GM12891 (cell line): Measurements from ENCODE around the gene HARBI1.

Experiments used
- DNase-seq: peaks from one replicate; pipeline ENCODE4 v3.0.0; 2011; ENCODE audit warnings: low spot score; ENCODE audit not compliant: insufficient read length
- FAIRE-seq: peaks from 2 replicates; lab custom pipeline; 2011; peaks lifted over from hg19 to GRCh38; lab: Jason Lieb, UNC
- PAX5 ChIP-seq: IDR thresholded peaks from 2 replicates; pipeline ENCODE4 v1.6.1; 2011; ENCODE audit warnings: low read length, moderate library complexity, mild to moderate bottlenecking; ENCODE audit not compliant: insufficient read depth, severe bottlenecking
- POLR2A ChIP-seq: IDR thresholded peaks from 2 replicates; pipeline ENCODE4 v1.6.1; 2011; ENCODE audit warnings: low read depth, low read length, control low read depth
- POLR2AphosphoS5 ChIP-seq: IDR thresholded peaks from 2 replicates; pipeline ENCODE4 v1.6.1; 2011; ENCODE audit warnings: low read depth, low read length, control low read depth
- POU2F2 ChIP-seq: IDR thresholded peaks from 2 replicates; pipeline ENCODE4 v1.6.1; 2011; ENCODE audit warnings: low read depth, mild to moderate bottlenecking, control low read depth, low read length, moderate library complexity
- SPI1 ChIP-seq: IDR thresholded peaks from 2 replicates; pipeline ENCODE4 v1.6.1; 2011; ENCODE audit warnings: low read depth, low read length, control low read depth
- TAF1 ChIP-seq: IDR thresholded peaks from 2 replicates; pipeline ENCODE4 v1.6.1; 2011; ENCODE audit warnings: low read depth, low read length, control low read depth

Gene HARBI1

DNA sequence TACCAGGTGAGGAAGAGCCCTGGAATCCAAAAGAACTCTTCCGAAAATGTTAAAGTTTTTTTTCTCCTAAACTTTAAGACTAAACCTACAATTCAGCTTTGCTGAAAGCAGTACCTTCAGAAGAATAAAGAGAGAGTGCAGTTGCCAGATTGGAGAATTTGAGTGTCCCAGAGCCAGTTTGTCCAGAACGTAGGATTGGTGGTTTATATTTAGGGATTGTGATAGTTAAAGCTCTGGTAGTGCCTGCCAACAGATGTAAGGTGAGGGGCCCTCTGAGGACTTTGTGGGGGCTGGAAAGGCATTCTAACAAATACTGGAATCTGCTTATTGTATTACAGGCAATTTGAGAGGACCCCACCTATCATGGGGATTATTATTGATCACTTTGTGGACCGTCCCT is 40.2 kb upstream of the HARBI1 start:
- TF ChIP-seq POU2F2 (no peak), POLR2A (no peak), PAX5 (no peak), SPI1 (no peak), TAF1 (no peak), POLR2AphosphoS5 (no peak)
- FAIRE-seq (no peak), DNase-seq (no peak)

DNA sequence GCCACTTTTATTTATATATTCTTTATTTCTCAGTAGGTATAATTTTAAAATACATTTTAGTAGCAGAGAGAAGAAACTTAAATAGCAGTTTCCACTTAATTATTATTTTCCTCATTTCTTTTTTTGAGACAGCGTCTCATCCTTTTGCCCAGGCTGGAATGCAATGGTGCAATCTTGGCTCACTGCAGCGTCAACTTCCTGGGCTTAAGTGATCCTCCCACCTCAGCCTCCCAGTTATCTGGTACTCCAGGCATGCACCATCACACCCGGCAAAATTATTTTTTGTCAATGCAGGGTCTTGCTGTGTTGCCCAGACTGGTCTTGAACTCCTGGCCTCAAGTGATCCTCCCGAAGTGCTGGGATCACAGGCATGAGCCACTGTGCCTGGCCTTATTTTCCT is 38.6 kb upstream of the HARBI1 start:
- FAIRE-seq (no peak), DNase-seq (no peak)
- no peak for TF ChIP-seq POLR2A
- no peak for TF ChIP-seq PAX5
- TF ChIP-seq POU2F2, result no peak
- TF ChIP-seq SPI1, result no peak
- TF ChIP-seq POLR2AphosphoS5, result no peak
- no peak for TF ChIP-seq TAF1

GRCh38 chr11:46649180-46649738 is 32.2 kb upstream of the HARBI1 start:
- no peak for FAIRE-seq
- no peak for DNase-seq
- no peak for TF ChIP-seq POLR2AphosphoS5
- TF ChIP-seq POLR2A, result no peak
- TF ChIP-seq POU2F2, result no peak
- no peak for TF ChIP-seq SPI1
- TF ChIP-seq PAX5, result no peak
- no peak for TF ChIP-seq TAF1

DNA sequence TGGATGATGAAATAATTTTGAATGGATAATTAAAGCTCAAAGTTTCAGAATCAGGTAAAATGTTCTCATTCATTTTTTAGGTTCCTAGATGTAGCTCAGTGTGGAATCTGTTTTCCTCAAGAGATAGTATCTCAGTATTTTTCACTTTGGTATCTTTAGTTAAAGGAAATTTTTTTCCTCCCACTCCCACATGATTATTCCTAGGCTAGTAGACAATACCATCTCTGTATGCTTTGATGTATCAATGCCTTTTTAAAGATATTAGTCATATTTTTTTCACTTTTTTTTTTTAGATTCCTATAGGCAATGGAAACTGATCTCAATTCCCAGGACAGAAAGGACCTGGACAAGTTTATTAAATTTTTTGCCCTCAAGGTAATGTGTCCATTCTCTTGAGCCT is 27.0 kb upstream of the HARBI1 start:
- DNase-seq, result no peak
- FAIRE-seq, result no peak
- no peak for TF ChIP-seq PAX5
- no peak for TF ChIP-seq SPI1
- TF ChIP-seq TAF1, result no peak
- no peak for TF ChIP-seq POLR2A
- no peak for TF ChIP-seq POLR2AphosphoS5
- TF ChIP-seq POU2F2, result no peak

DNA sequence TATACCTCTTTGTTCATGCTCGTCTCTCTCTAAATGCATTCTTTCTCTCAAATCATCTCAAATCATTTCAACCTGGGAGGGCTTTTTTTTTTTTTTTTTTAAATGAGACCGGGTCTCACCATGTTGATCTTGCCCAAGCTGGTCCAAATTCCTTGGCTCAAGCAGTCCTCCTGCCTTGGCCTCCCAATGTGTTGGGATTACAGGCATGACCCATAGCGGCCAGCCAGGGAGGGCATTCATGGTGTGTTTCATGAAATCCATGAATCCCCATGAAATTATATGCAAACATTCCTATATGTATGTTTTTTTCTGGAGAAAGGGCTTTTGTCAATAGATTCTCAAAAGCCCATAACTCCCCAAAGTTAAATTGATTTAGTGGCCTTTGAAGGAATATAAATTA is 26.5 kb upstream of the HARBI1 start:
- FAIRE-seq (no peak), DNase-seq (no peak)
- TF ChIP-seq SPI1 (no peak), POLR2AphosphoS5 (no peak), POU2F2 (no peak), TAF1 (no peak)

DNA sequence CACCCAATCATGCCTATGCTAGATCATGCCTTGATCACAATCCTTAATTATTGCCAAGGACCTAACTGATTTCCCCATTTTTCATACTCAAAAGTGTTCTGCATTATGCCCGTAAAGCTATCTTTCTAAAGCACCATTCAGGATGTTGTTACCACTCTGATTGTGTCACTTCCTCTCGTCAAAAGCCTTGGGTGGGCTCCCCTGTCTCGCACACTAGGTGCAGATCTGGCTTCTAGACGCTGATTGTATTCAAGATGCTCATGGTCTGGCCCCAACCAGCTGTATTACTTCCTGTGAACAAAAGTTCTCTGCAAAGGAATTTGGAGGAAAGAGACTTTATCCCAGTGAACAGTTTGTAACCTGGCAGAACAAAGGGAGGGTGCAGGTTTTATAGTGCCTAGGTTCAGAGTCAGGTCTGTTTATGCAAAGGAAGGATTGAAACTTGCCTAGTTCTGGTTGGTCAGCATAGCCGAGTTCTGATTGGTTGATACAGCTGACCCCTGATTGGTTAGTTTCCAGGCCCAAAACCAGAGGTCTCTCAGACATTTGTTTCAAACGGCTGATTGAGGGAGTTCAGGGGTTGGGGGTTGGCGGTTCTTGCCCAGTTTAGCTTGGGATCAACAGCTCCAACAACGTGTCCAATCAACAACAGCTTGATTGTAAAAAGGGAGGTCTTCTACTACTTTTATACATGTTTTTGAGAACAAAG is 25.8 kb upstream of the HARBI1 start:
- no peak for DNase-seq
- no peak for TF ChIP-seq POU2F2

DNA sequence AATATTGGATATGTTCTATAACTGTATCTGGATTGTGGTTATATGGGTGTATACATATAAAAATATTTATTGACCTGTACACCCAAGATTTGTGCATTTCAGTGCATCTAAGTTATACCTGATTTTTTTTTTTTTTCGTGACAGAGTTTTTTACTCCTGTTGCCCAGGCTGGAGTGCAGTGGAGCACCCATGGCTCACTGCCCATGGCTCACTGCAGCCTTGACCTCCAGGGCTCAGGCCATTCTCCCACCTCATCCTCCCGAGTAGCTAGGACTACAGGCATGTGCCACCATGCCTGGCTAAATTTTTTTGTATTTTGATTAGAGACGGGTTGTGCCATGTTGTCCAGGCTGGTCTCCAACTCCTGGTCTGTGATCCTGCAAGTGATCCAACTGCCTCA is 24.6 kb upstream of the HARBI1 start:
- no peak for FAIRE-seq
- no peak for TF ChIP-seq POLR2AphosphoS5
- TF ChIP-seq SPI1, result no peak
- no peak for TF ChIP-seq POLR2A
- TF ChIP-seq PAX5, result no peak
- no peak for TF ChIP-seq TAF1
- no peak for TF ChIP-seq POU2F2
- DNase-seq, result no peak

More for the DNA sequence above, 25.8 kb upstream of the HARBI1 start:
- FAIRE-seq, result no peak

DNA sequence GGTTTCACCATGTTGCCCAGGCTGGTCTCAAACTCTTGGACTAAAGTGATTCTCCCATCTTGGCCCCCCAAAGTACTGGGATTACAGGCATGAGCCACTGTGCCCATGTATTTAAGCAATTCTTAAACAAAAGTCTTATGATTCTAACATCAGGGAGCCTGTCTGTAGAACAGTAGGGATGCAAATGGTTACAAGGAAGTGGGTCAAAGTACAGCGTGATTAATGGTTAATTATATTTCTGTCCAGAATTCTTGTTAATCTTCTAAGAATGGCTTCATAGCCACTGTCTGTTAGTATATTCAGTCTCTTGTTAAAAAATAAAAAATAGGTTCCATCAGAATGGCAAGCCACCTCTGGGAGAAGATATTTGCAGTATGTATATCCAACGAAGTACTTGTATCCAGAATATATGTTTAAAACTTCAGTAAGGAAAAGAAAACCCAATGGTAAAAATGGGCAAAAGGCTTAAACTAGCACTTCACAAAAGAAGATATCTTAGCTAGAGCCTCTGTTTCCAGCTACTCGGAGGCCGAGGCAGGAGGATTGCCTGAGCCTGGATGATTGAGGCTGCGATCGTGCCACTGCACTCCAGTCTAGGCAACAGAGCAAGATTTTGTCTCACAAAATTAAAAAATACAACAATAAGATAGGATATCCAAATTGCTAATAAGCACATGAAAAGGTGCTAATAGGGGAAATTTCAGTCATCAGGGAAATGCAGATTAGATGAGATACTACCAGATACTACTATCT is 23.2 kb upstream of the HARBI1 start:
- no peak for TF ChIP-seq TAF1
- TF ChIP-seq POLR2AphosphoS5, result no peak
- no peak for TF ChIP-seq PAX5
- no peak for TF ChIP-seq POU2F2
- TF ChIP-seq POLR2A, result no peak
- no peak for TF ChIP-seq SPI1
- FAIRE-seq, result no peak
- DNase-seq, result no peak

DNA sequence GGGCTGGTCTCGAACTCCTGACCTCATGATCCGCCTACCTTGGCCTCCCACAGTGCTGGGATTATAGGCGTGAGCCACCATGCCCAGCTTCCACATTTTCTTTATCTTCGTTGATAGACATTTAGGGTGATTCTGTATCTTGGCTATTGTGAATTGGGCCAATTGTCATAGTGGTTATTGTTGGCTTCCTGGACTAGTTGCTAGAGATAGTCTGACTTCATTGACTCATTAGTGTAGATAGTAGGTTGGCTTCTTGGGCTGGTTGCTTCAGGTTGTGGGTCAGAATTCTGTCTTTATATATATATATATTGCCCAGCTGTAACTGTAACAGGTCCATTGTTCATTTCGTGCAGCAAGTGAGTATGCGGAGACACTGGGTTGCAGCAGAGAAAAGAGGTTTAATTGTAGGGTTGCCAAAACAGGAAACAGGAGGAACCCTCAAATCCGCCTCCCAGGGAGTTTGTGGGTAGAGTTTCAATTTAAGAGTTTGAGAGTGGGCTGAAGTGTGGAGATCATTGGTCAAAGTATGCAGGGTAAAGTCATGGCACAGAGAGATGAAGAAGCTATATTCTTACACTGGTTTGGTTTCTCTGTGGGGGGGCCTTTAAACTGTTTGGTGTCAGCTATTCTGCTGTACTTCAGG is 22.3 kb upstream of the HARBI1 start:
- DNase-seq (no peak), FAIRE-seq (no peak)
- no peak for TF ChIP-seq POU2F2
- TF ChIP-seq SPI1, result no peak

GRCh38 chr11:46637546-46637945 is 20.5 kb upstream of the HARBI1 start:
- DNase-seq (no peak), FAIRE-seq (no peak)
- TF ChIP-seq SPI1 (no peak), POU2F2 (no peak), POLR2AphosphoS5 (no peak), TAF1 (no peak), PAX5 (no peak)
